Calu3 (cell line): ENCODE measurements around the gene SMIM8. TPM values are rescaled to one million over a fixed set of nuclear protein-coding genes. Genes with fewer than 3 reads are reported as not detected.

Experiments
- BruUV-seq: library from RNA; stranded (reverse); fragments of 400-500 nt; replicated peaks from 2 replicates; lab custom pipeline; 2021; lab: Mats Ljungman, UMichigan
- CTCF ChIA-PET: fragments of 300-600 bp; sonication (Branson Sonifier 250); formaldehyde crosslinking; loops from one replicate; lab custom pipeline; 2022; ENCODE audit warnings: antibody characterized with exemption; lab: Charles Lee
- DNase-seq: peaks from one replicate; pipeline ENCODE4 v3.0.0; 2022
- H3K27ac Mint-ChIP-seq: one replicate; pipeline ENCODE4 v1.8.0; 2022; ENCODE audit warnings: mixed read lengths; ENCODE audit not compliant: unreplicated experiment
- H3K27me3 Mint-ChIP-seq: one replicate; pipeline ENCODE4 v1.8.0; 2022; ENCODE audit warnings: mixed read lengths; ENCODE audit not compliant: unreplicated experiment
- H3K36me3 Mint-ChIP-seq: one replicate; pipeline ENCODE4 v1.8.0; 2022; ENCODE audit warnings: mild to moderate bottlenecking, moderate library complexity, mixed read lengths; ENCODE audit not compliant: insufficient read depth, unreplicated experiment
- H3K4me1 Mint-ChIP-seq: one replicate; pipeline ENCODE4 v1.8.0; 2022; ENCODE audit warnings: mild to moderate bottlenecking, low read depth, mixed read lengths; ENCODE audit not compliant: unreplicated experiment
- H3K4me3 Mint-ChIP-seq: one replicate; pipeline ENCODE4 v1.8.0; 2022; ENCODE audit warnings: mild to moderate bottlenecking, low read depth, moderate library complexity, mixed read lengths; ENCODE audit not compliant: unreplicated experiment
- H3K9me3 Mint-ChIP-seq: one replicate; pipeline ENCODE4 v1.8.0; 2022; ENCODE audit warnings: low read depth, mixed read lengths; ENCODE audit not compliant: unreplicated experiment
- CTCF ChIP-seq: fragments of 200-600 bp; IDR thresholded peaks from one replicate; pipeline ENCODE4 v1.8.0; 2022; ENCODE audit warnings: antibody characterized with exemption; ENCODE audit not compliant: unreplicated experiment
- intact Hi-C: fragments of 100-400 bp; cut with micrococcal nuclease; formaldehyde crosslinking; loops from one replicate; pipeline ENCODE4 v1.10.0; 2022; ENCODE audit not compliant: unreplicated experiment
- total RNA-seq: library from RNA; stranded (reverse); gene quantifications from 2 replicates; pipeline ENCODE4 v1.2.3, GENCODE V29; 2022

Gene SMIM8
- total RNA-seq, 1 experiment from 2014 or later: 15.1 TPM

- intact Hi-C loops: no loop called here
- Mint-ChIP-seq H3K36me3 (no peaks in the 10 kb centered on the region), H3K27me3 (no peaks in the 10 kb centered on the region), H3K4me3 (no peak overlapping the region), H3K27ac (no peak overlapping the region), H3K9me3 (no peaks in the 10 kb centered on the region), H3K4me1 (no peaks in the 10 kb centered on the region)
- BruUV-seq: no TSS peak
- TF ChIP-seq CTCF: no peak
- CTCF ChIA-PET: no interaction called here
- DNase-seq: no peak
These were observed 43.2 kb upstream of the SMIM8 start for GRCh38 chr6:87279196-87279595.

DNA sequence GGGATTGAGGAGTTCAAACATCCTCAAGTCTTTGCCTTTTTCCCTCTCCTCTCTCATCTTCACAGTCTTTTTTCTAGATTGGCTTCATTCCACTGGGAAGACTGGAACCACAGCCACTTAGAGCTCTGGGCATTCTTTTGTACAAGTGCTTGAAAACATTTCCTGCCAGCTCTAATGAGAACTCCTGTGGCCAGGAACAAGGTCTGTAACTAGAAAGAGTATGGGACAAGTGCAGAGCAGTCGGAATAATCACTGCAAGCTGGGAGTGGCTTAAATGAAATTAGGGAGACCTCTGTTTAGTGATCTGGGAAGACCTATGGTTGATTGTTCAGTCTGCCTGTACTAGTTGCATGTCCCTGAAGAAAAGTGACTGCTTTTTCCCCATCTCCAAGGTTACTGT lies 41.0 kb upstream of the SMIM8 start:
- no peak for DNase-seq
- Mint-ChIP-seq H3K4me3 (no peak overlapping the region), H3K27me3 (peaks cover 16% of the 10 kb centered on the region), H3K4me1 (no peaks in the 10 kb centered on the region), H3K9me3 (peaks cover 3% of the 10 kb centered on the region), H3K36me3 (no peaks in the 10 kb centered on the region), H3K27ac (no peak overlapping the region)
- CTCF ChIA-PET: interaction anchor here (0.7 kb wide), 1 partner anchor 417 kb away, joined by 4 read pairs; no protein-coding TSS in a partner anchor
- no peak for TF ChIP-seq CTCF
- intact Hi-C loops: no loop called here
- no TSS peak for BruUV-seq

- H3K4me3 Mint-ChIP-seq: no peak overlapping the region
- no peak for DNase-seq
- TF ChIP-seq CTCF: no peak
- intact Hi-C loops: no loop called here
- H3K36me3 Mint-ChIP-seq: no peaks in the 10 kb centered on the region
- H3K27ac Mint-ChIP-seq: no peak overlapping the region
- peaks cover 3% of the 10 kb centered on the region for H3K9me3 Mint-ChIP-seq
- peaks cover 21% of the 10 kb centered on the region for H3K27me3 Mint-ChIP-seq
- CTCF ChIA-PET: no interaction called here
- no TSS peak for BruUV-seq
- H3K4me1 Mint-ChIP-seq: no peaks in the 10 kb centered on the region
These were observed 39.6 kb upstream of the SMIM8 start for GRCh38 chr6:87282743-87283142.

GRCh38 chr6:87283461-87283860 lies 38.9 kb upstream of the SMIM8 start:
- TF ChIP-seq CTCF: no peak
- BruUV-seq: no TSS peak

More at GRCh38 chr6:87283461-87283860, 38.9 kb upstream of the SMIM8 start:
- Mint-ChIP-seq H3K27ac (no peak overlapping the region), H3K4me1 (no peaks in the 10 kb centered on the region), H3K27me3 (peaks cover 25% of the 10 kb centered on the region), H3K9me3 (peaks cover 3% of the 10 kb centered on the region), H3K36me3 (no peaks in the 10 kb centered on the region), H3K4me3 (no peak overlapping the region)
- intact Hi-C loops: no loop called here
- DNase-seq: no peak
- CTCF ChIA-PET: interaction anchor here (0.6 kb wide), 1 partner anchor 111 kb away, joined by 3 read pairs; no protein-coding TSS in a partner anchor
